ENCODE results near the gene PDIA4. TPM values are rescaled to one million over a fixed set of nuclear protein-coding genes. Genes with fewer than 3 reads are reported as not detected.
"Not testable (repeated sequence)": the region's sequence is repeated elsewhere in the genome, so short reads cannot be mapped to it uniquely, and the experiment has no call there.

Gene PDIA4
- total RNA-seq = 254 and 463 TPM in 2 replicates

- peak; percentile 95 for DNase-seq (ENCODE audit: low read depth)
Measured at GRCh38 chr7:149028346-149029109, at the start of gene PDIA4. PDIA4 (minus strand) TSS chr7:149028505; CDS start chr7:149028408, 97 bp downstream.

GRCh38 chr7:149077594-149077993, 49.3 kb upstream of the PDIA4 start:
- no peak for DNase-seq (ENCODE audit: low read depth)

- no peak for DNase-seq (ENCODE audit: low read depth)
Measured at GRCh38 chr7:149075286-149075685, 47.0 kb upstream of the PDIA4 start.

GRCh38 chr7:149074116-149074885, 46.0 kb upstream of the PDIA4 start:
- DNase-seq (ENCODE audit: low read depth) = no peak

GRCh38 chr7:149072438-149072775, 44.1 kb upstream of the PDIA4 start:
- no peak for DNase-seq (ENCODE audit: low read depth)

GRCh38 chr7:149071641-149072437, 43.5 kb upstream of the PDIA4 start:
- DNase-seq (ENCODE audit: low read depth) = no peak

GRCh38 chr7:149071182-149071635, 42.9 kb upstream of the PDIA4 start:
- DNase-seq (ENCODE audit: low read depth) = no peak

GRCh38 chr7:149070372-149071125, 42.2 kb upstream of the PDIA4 start:
- DNase-seq (ENCODE audit: low read depth) = no peak

GRCh38 chr7:149067869-149068268, 39.6 kb upstream of the PDIA4 start:
- DNase-seq (ENCODE audit: low read depth) = peak; percentile 5

- DNase-seq (ENCODE audit: low read depth) = no peak
Measured at GRCh38 chr7:149063476-149063875, 35.2 kb upstream of the PDIA4 start.

- DNase-seq (ENCODE audit: low read depth) = not testable (repeated sequence)
Measured at GRCh38 chr7:149062217-149062899, 34.1 kb upstream of the PDIA4 start.

- no peak for DNase-seq (ENCODE audit: low read depth)
Measured at GRCh38 chr7:149060156-149060555, 31.9 kb upstream of the PDIA4 start.

GRCh38 chr7:149053885-149054284, 25.6 kb upstream of the PDIA4 start:
- no peak for DNase-seq (ENCODE audit: low read depth)

GRCh38 chr7:149053384-149053783, 25.1 kb upstream of the PDIA4 start:
- no peak for DNase-seq (ENCODE audit: low read depth)

- DNase-seq (ENCODE audit: low read depth) = peak; percentile 36
Measured at GRCh38 chr7:149050941-149051340, 22.6 kb upstream of the PDIA4 start.

GRCh38 chr7:149048805-149049204, 20.5 kb upstream of the PDIA4 start:
- DNase-seq (ENCODE audit: low read depth) = no peak

- DNase-seq (ENCODE audit: low read depth) = no peak
Measured at GRCh38 chr7:149046416-149046815, 18.1 kb upstream of the PDIA4 start.

- no peak for DNase-seq (ENCODE audit: low read depth)
Measured at GRCh38 chr7:149043936-149044335, 15.6 kb upstream of the PDIA4 start.

GRCh38 chr7:149041350-149041749, 13.0 kb upstream of the PDIA4 start:
- DNase-seq (ENCODE audit: low read depth) = no peak

- not testable (repeated sequence) for DNase-seq (ENCODE audit: low read depth)
Measured at GRCh38 chr7:149038641-149039040, 10.3 kb upstream of the PDIA4 start.

GRCh38 chr7:149036676-149037075, 8.4 kb upstream of the PDIA4 start:
- no peak for DNase-seq (ENCODE audit: low read depth)
